Stimulated activated CD4-positive, alpha-beta T cell treated with anti-CD3 and anti-CD28 coated beads, TNF-alpha, amount 100 ng/mL, for 48 hours (primary cell): ENCODE results near the gene SSC5D.
"Not testable (repeated sequence)": the region's sequence is repeated elsewhere in the genome, so short reads cannot be mapped to it uniquely, and the experiment has no call there.

ENCODE experiments used
- DNase-seq, 3 donors: peaks; one replicate each; pipeline ENCODE4 v3.0.0-alpha.2; 2020; ENCODE audit warnings: low read depth in 3 of 3

Gene SSC5D

GRCh38 chr19:55486971-55487923 is 989 bp upstream of the SSC5D start:
- peak; percentile 27 to 62 (median 47) for DNase-seq

GRCh38 chr19:55488986-55489710 is 912 bp downstream of the SSC5D start:
- no peak for DNase-seq

GRCh38 chr19:55489711-55490477 is 1.7 kb downstream of the SSC5D start:
- no peak for DNase-seq

GRCh38 chr19:55490478-55491432 is 2.5 kb downstream of the SSC5D start:
- DNase-seq = no peak

GRCh38 chr19:55491546-55492360 is 3.5 kb downstream of the SSC5D start:
- no peak for DNase-seq

- no peak for DNase-seq
Observed at GRCh38 chr19:55492362-55492944, 4.2 kb downstream of the SSC5D start.

GRCh38 chr19:55493052-55493644 is 4.9 kb downstream of the SSC5D start:
- DNase-seq = no peak

GRCh38 chr19:55493645-55494171 is 5.5 kb downstream of the SSC5D start:
- DNase-seq = no peak

GRCh38 chr19:55494172-55494761 is 6.0 kb downstream of the SSC5D start:
- DNase-seq = no peak

GRCh38 chr19:55495646-55496349 is 7.6 kb downstream of the SSC5D start:
- no peak for DNase-seq

GRCh38 chr19:55496820-55497219 is 8.6 kb downstream of the SSC5D start:
- DNase-seq = not testable (repeated sequence)

GRCh38 chr19:55497763-55498162 is 9.5 kb downstream of the SSC5D start:
- no peak for DNase-seq

GRCh38 chr19:55498246-55498840 is 10.1 kb downstream of the SSC5D start:
- DNase-seq = no peak

- DNase-seq = no peak
Observed at GRCh38 chr19:55500368-55500952, 12.2 kb downstream of the SSC5D start.

GRCh38 chr19:55502197-55502952 is 14.1 kb downstream of the SSC5D start:
- no peak for DNase-seq

- no peak for DNase-seq
Observed at GRCh38 chr19:55503157-55503501, 14.9 kb downstream of the SSC5D start.
